HG03520 (cell line): ENCODE data around the gene ARAP1.

Experiments
- ATAC-seq: cut with Tn5 transposase; IDR thresholded peaks from one replicate; pipeline ENCODE4 v1.9.1; 2021; ENCODE audit warnings: mild to moderate bottlenecking, moderate library complexity; ENCODE audit not compliant: unreplicated experiment

ARAP1 gene

GRCh38 chr11:72705442-72706365 lies 46.5 kb downstream of the ARAP1 start:
- no peak for ATAC-seq

GRCh38 chr11:72704783-72705265 lies 47.4 kb downstream of the ARAP1 start:
- ATAC-seq: no peak

DNA sequence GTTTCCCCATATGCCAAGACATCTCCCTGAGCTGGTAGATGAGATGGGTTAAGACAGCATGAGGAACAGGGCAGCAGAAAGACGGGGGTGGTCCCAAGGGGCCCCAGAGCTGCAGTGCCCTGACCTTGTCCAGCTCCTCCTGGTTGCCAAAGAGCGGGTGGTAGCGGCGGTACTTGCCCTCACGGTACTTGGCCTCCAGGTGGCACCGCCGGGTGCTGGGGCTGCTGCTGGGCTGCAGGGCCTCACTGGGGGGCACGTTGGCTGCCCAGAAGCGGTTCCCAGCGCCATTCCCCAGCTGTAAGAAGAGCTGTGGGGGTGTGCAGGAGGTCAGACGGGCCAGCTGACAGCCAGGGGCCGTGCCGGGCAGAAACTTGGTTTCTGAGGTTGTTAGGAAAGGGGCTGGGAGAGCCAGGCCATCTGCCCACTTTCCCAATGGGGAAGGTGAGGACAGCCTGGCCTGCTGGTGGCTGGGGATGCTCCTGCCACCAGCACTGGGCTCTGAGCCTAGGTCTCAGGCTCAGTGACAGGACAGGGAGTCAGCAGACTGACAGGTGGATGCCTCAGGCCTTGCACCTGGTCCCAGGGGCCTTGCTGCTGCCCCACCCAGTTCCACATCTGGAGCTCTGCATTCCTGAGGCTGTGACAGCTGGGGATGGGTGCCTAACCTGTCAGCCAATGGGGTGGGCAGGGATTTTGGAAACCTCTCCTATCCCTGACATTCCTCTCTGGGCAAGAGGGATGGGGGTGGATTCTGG lies 48.0 kb downstream of the ARAP1 start:
- no peak for ATAC-seq

GRCh38 chr11:72703267-72704008 lies 48.8 kb downstream of the ARAP1 start:
- no peak for ATAC-seq

DNA sequence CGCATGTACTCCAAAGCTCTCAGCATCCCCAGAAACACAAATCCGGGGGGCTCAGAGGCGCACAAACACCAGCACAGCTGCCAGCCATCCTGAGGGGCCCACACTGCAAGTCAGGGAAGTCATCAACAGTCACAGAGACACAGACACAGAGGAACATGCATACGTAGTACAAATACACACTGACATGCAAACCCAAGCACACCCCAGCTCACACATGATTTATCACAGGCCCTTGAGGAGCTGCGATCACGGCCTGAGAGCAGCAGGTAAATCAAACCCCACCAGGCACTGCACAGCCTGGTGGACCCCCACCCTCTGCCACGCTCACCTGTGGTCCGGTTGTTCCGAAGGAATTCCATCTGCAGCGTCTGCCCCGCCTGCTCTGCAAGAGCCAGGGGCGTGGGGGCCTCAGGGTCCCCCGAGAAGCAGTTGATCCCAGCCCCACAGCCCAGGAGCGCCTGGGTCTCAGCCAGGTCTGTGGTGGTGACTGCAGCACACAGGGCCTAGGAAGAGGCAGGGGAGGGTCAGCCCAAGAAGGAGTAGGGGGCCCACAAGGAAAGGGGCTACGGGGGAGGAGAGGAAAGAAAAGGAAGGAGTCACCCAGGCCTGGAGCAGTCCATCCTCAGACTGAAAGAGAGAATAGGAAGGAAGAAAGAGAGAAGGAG lies 49.5 kb downstream of the ARAP1 start:
- ATAC-seq: no peak

DNA sequence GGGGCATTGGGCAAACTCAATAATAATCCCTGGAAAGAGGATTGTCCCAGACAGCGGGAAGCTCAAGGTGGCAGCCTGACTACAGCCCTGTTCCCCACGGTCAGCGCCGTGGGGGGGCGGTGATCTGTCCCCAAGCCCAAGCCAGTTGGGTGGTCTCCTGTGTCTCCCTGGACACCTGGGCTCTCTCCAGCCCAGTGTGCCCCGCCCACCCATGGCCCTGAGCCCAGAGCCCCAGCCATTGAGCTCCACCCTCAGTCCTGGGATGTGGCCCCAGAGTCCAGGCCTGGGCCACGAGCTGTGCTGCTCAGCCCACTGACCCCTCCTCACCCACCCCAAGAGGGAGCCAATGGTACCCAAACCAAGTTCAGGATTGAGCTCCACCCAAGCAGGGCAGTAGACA lies 50.1 kb downstream of the ARAP1 start:
- no peak for ATAC-seq

GRCh38 chr11:72701466-72701865 lies 50.7 kb downstream of the ARAP1 start:
- no peak for ATAC-seq

DNA sequence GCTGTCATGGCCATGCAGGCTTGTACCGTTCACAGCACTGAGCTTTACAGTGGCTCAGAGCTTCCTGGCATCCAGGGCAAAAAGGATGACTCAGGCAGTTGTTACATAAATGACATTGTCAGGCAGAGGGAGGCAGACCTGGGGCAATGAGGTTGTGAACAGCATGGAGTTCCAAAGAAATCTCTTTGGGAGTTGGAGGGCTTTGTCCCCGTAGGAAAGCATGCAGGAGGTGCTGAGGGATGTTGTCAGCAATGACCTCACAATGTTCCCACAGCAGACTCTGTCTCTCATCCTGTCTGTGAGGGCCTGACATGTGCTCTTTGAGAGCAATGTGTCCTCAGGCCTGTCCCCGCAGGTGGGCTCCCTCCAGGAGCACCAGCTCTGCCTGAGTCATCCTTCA lies 52.1 kb downstream of the ARAP1 start:
- ATAC-seq: no peak

DNA sequence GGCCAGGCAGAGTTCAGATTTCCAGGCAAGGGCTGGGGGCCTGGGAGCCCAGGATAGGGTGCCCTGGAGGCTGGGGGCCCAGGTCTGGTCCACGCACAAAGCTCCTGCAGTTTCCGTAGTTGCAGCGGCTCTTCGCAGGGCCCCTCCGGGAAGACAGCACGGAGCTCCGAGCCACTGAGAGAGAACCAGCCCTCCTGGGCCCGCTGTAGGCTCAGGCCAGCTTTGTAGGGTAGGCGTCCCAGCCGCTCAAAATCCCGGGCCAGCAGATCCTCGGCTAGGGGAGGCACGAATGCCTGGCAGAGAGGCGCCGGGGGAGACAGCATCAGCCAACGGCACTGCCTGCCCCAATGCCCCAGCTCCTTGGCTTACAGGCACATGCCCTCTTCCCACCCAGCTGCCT lies 54.4 kb downstream of the ARAP1 start:
- no peak for ATAC-seq

GRCh38 chr11:72696866-72697700 lies 55.1 kb downstream of the ARAP1 start:
- ATAC-seq: no peak

GRCh38 chr11:72695354-72695753 lies 56.9 kb downstream of the ARAP1 start:
- no peak for ATAC-seq

GRCh38 chr11:72693271-72693968 lies 58.8 kb downstream of the ARAP1 start:
- no peak for ATAC-seq

- no peak for ATAC-seq
Measured at GRCh38 chr11:72692498-72693237, 59.5 kb downstream of the ARAP1 start.

- no peak for ATAC-seq
Measured at GRCh38 chr11:72690166-72690565, 62.0 kb downstream of the ARAP1 start.

GRCh38 chr11:72688929-72689328 lies 63.3 kb downstream of the ARAP1 start:
- no peak for ATAC-seq

DNA sequence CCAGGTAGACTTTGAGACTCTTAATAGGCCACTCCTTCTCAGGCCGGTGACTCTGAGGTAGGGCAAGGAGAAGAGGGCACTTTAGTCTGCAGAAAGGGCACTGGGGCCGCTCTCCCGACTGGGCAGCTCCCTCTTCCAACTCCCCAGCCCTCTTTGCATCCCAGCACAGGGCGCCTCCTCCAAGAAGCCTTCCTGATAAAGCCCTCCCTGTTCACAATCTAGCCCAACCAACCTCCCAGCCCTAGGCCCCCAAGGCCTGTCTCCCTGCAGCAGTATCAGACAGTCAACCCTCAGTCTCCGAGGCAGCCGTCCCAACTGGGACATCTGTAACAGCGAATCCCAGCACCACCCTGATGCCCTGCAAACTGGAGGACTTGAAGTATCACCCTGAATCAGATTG lies 63.7 kb downstream of the ARAP1 start:
- no peak for ATAC-seq

GRCh38 chr11:72687326-72687725 lies 64.9 kb downstream of the ARAP1 start:
- no peak for ATAC-seq

DNA sequence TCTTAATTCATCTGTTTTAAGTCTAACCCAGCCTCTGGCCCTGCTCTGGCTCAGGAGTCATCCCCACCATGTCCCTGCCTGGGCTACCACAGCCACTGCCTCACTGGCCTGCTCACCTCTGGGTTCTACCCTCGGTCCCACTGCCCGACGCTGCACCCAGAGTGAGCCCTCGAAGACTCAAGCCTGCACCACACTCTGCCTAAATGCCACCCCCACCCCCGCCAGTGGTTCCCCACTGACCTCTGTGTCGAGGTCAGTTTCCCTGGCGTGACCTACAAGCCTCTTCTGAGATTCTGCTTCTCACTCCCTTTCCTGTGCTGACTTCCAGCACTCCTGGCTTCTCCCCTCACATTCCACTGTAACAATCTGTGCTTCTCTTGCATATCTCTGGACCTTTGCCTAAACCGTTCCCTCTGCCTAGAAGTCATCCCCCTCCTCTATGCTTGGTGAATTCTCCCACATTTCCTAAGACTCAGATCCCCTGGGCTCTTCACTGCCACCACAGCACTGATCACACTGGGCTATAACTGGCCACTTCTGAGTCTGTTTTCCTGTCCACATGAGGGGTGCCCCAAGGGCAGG lies 65.5 kb downstream of the ARAP1 start:
- no peak for ATAC-seq
